ENCODE results near the gene STK16. TPM values are rescaled to one million over a fixed set of nuclear protein-coding genes. Genes with fewer than 3 reads are reported as not detected.

STK16 gene
- total and polyA plus RNA-seq, 2 of the 13 experiments (the other 11 are each of a cell fraction or from before 2014, with no cell fraction given), result 28.0 to 50.9 TPM

GRCh38 chr2:219279151-219279915 lies 34.1 kb downstream of the STK16 start, which contains the start of gene DNAJB2 (continued):
- TF ChIP-seq ZNF407 (CRISPR knock-in tag; IDR thresholded peaks at IDR 0.05; ENCODE audit: not compliant biosample characterization), result no peak
- TF ChIP-seq SAP130 (CRISPR knock-in tag; IDR thresholded peaks at IDR 0.05; ENCODE audit: low read depth), result peak; percentile 98
- TF ChIP-seq HNF1A (IDR thresholded peaks at IDR 0.05; ENCODE audit: low read depth), result 0 out of 2 replicates have a peak, but pooled peaks have one; percentile 26
- TF ChIP-seq HNF1A (CRISPR knock-in tag; IDR thresholded peaks at IDR 0.05; ENCODE audit: borderline replicate concordance), result peak; percentile 76; the same call in 1 of the 2 replicates
- TF ChIP-seq MLXIP (CRISPR knock-in tag; IDR thresholded peaks at IDR 0.05; ENCODE audit: borderline replicate concordance), result no peak
- no peak for TF ChIP-seq SYNCRIP (IDR thresholded peaks at IDR 0.05; ENCODE audit: insufficient read depth, low read depth, low read length)
- peak; percentile 89; the same call in 1 of the 2 replicates for TF ChIP-seq RELA (CRISPR knock-in tag; IDR thresholded peaks at IDR 0.05)
- TF ChIP-seq ZNF619 (CRISPR knock-in tag; IDR thresholded peaks at IDR 0.05), result no peak
- TF ChIP-seq ZBTB2 (CRISPR knock-in tag; IDR thresholded peaks at IDR 0.05; ENCODE audit: low read depth), result peak; percentile 84
- TF ChIP-seq ZNF354B (CRISPR knock-in tag; IDR thresholded peaks at IDR 0.05), result no peak
- TF ChIP-seq ZNF891 (CRISPR knock-in tag; IDR thresholded peaks at IDR 0.05), result peak; percentile 92
